Smooth muscle cell of the brain vasculature (primary cell): ENCODE measurements around the gene WNT7B.
A peak's percentile ranks its signal among the peaks of the same experiment; 100 is the strongest.

ENCODE experiments used
- DNase-seq: peaks from one replicate; pipeline ENCODE4 v3.0.0-alpha.2; 2012; ENCODE audit warnings: low read depth, low spot score

The WNT7B gene

DNA sequence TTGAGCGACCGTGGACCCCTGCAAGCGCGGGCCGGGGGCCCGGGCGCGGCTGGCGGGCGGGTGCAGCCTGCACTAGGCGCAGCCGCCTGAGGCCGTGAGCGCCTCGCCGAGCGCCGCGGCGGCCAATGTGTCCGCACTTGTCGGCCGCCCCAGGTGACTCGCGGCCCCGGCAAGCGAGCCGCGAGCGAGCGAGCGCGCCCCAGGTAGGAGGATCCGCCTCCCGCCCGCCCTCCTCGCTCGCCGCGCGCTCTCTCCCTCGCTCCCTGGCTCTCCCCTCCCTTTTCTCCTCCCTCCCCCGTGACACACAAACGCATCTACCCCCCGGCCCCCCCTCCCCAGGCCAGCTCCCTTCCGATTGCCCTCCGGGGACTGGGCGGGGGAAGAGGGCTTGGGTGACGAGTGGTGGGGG is at the start of gene WNT7B:
WNT7B (minus strand) TSS at position 160 of the 409 bp plus-strand sequence. CDS start 408 bp downstream, outside the sequence.
- DNase-seq: no peak

DNA sequence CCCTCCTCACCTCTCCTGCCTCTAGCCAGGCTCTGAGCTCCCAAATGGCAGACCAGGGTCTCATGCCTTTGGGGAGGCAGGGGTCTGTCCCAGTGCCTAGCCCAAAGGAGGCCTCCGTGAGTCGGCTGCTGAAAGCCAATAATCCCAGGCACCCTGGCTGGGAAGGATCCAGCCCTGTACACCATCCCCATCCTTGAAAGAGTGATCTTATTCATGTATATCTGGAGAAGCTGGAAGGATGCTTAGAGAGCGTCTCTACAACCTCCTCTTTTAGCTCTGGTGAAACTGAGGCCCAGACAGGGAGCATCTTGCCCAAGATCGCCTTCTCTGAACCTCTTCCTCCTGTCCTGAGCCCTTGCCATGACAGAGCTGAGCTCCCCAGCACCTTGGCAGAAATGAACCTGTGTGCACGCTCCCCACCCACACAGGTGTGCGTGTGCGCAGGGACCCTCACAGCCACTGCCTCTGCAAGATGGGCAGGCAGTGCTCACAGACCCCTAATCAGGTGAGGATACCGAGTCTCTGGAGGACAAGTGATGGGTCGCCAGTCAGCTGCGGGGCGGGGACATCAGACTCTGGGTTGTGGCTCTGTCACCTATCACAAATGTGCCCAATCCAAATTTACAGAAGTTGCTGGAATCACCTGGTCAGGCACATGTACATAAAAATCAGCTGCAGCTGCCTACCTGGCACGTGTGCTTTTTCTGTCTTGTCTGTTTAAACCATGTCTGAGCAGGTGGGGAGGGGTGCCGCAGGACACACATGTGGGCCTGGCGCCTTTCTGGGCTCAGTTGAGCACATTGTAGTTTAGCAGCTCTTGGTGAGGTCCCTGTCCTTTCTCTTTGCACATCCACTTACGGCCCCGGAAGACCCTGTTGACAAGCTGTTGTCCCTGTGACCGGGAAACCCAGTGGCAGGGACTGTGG is 49.3 kb upstream of the WNT7B start:
- no peak for DNase-seq

DNA sequence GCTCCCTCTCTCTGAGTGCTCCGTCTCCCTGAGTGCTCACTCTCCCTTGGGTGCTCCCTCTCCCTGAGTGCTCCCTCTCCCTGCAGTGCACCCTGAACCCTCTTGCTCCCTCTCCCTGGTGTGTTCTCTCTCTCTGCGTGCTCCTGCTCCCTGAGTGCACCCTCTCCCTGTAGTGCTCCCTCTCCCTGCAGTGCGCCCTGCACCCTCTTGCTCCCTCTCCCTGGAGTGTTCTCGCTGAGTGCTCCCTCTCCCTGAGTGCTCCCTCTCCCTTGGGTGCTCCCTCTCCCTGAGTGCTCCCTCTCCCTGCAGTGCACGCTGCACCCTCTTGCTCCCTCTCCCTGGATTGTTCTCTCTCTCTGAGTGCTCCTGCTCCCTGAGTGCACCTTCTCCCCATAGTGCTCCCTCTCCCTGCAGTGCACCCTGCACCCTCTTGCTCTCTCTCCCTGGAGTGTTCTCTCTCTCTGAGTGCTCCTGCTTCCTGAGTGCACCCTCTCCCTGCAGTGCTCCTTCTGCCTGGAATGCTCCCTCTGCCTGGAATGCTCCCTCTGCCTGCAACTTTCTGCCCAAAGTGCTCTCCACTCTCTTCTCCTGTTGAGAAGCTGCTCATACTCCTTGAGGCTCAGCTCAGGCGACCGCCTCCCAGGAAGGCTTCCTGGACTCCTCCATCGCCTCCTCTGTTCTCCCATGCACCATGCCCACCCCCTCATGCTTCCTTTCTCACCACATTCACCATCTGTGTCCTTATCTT is 48.4 kb upstream of the WNT7B start:
- DNase-seq: no peak

DNA sequence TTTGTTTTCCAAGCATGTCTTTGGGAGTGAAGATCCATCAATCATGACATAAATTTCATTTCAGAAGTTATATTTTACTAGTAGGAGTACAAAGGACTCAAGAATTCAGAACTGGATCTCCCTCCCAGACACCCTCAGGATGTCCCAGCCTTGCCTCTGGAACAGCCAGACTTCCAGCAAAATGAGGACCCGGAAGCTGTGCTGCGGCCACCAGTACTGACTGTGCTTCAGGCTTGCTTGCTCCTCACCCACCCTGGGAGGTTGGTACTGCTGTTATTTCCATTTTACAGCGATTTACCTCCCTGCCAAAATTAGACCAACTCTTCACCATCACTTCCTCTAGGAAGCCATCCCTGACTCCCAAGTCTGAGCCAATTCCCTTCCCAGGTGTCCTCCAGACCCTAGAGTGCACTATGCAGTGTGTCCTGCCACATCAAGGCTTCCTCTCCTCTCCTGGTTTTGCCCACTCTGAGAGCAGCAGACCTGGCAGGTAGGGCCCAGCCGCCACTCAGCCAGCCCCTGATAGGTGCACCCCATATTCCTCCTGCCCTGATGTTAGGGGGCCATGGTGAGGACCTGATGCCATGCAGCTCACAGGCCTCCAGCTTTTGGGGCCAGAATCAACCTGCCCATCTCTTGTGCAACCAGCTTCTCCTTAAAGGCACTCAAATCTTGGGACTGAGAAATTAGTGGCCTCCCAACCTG is 47.3 kb upstream of the WNT7B start:
- no peak for DNase-seq

DNA sequence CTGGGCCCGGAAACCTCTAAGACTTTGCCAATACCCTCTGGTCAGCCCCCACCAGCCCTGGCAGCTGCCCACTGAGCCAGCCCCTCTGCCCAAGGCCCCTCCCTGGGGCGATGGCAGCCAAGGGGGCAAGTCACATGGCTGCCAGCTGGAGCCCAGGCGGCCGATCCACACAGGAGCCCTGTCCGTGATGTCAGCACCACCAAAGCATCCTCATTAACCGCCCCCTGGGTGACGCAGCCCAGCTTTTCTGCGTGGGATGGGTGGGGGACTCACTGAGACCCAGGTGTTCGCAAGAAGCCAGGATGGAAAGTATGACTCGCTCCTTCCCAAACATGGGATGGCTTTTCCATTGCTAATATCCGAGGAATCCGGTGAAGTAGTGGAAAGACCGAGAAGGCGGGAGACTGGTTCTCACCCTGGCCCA is 46.6 kb upstream of the WNT7B start:
- no peak for DNase-seq

DNA sequence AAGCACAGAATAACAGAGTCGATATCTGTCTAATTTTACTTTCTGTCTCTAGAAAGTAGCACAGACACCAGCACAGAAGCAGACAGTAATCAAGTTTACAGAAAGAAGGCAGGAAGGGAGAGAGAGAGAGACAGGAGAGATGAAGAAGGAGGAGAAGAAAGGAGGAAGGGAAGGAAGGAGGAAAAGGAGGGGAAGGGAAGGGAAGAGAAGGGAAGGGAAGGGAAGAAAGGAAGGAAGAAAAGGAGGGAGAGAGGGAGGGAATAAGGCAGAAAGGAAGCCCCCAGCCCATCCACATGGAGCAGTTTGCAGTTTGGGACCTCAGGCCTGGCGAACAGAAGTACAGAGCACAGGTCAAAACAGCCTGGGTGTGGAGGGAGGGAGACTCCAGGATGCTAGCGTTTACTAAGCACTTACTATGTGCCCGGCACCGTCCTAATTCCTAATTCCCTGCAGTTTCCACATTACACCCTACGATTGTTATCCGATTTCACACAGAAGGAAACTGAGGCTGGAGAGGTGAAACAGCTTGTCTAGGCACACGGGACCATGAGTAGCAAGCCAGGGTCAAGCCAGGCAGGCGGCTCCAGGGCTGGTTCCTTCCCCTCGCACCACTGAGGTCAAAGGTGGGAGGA is 46.0 kb upstream of the WNT7B start:
- DNase-seq: no peak

DNA sequence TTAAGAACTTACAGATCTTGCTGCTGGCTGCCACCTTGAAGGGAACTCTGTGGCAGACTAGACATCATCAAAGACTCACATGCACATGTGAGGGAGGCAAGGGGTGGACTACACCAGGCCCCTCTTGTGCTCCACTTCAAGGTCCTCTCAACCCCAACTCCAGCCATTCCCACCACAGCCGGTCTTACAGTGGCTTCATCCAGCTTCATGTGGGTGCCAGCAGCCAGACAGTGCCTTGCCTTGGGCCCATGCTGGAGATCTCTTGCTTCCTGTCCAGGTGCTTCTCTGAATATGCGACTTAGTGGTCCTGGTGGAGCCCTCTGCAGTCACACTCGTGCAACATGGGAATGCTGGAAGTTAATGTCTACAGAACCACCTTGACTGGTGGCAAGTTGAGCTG is 44.6 kb upstream of the WNT7B start:
- no peak for DNase-seq

DNA sequence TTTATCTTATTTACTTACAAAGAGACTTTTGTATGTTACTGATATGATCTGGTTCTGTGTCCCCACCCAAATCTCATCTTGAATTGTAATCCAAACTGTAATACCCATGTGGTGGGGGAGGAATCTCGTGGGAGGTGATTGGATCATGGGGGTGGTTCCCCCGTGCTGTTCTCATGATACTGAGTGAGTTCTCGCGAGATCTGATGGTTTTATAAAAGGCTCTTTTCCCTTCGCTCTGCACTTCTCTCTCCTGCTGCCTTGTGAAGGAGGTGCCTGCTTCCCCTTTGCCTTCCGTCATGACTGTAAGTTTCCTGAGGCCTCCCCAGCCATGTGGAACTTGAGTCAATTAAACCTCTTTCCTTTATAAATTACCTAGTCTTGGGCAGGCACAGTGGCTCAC is 42.4 kb upstream of the WNT7B start:
- DNase-seq: no peak

DNA sequence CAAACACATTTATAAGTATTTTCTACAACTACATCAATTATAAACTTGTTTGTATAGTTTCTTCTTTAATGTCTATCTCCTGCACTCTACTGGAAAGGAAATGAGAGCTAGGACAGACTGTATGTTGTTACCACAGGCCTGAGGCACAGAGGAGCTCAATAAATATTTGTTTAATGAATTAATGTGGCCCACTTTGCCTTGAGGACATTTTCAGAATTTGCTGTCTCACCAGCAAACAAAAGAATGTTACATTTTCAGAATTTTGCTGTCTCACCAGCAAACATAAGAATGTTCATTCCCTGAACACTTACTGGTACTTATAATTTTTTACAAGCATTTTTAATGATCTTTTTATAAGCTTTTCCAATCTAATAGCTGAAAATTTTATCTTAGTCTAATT is 41.9 kb upstream of the WNT7B start:
- DNase-seq: no peak

DNA sequence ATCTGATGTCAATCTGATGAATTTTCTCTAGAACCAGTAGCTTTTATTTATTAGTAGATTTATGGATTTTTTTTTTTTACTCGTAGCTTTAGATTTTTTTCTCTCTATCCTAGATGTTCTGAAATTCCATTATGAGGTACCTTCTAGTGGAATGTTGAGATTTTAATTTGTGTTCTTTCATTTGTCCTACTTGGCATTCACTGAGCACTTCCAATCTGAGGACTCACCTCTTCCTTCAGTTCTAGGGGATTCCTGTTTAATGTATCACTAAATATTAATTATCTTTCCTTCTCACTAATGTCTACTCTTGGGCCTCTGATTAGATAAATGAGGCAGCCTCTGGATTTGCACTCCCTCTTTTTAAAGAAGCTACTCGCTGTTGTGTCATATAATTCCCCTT is 40.2 kb upstream of the WNT7B start:
- DNase-seq: no peak

DNA sequence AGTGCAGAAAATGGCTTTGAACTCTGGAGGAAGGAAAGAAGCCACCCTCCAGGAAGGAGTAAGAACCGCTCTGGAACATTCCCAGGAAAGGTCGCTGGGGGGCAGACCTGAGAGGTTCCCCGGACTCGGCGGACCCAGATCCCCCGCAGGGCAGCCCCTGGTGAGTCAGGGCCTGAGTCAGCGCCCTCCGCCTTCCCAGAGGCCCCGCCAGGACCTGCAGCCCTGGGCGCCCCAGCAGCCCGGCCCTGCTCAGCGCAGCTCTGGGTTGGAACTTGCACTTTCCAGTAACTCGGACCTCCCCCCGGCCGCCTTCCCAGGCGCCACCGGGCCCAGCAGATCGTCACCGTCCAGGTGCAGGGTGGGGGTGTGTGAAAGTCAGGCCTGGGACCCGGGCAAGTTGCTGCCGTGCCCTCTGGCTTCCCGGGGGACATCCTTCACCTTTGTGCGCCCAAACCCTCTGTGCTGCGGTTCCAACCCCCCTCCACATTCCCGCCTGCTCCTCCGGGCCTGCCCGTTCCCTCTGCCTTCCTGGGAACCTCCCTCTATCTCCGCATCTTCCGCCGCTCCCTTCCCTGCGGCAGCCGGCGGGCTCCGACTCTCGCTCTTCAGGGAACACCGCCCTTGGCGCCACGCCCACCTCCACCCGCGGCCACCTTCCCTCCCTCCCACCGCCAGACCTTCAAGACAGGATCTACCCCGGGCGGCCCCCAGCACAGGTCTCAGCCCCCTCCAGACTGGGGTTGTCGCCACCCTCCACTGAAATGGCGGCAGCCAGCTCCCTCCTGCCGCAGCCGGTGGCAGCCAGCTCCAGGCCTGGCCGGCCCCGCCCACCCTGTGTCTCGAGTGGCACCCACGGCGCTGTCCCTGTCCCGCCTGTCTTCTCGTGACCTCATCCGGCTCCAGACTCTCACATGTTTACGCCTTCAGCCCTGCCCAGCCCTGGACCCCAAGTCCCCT is 36.8 kb upstream of the WNT7B start:
- DNase-seq: peak; percentile 91

DNA sequence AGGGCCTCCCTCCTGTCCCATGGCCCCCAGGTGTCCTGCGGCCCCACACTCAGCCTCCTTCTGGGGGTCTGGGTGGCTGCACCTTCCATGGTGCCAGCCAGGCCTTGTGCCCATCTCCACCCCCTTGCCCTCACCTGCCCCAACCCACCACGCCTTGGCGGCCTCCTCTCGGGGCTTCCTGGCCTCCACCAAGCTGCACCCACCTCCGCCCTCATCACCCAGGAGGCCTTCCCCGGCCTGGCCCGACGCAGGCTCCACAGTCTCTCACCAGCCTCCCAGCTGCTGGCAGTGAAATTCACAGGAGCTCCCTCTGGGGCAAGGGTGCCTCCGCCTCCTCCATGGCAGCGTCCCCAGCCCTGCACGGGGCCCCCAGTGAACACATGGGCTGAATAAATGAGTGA is 35.9 kb upstream of the WNT7B start:
- DNase-seq: no peak

DNA sequence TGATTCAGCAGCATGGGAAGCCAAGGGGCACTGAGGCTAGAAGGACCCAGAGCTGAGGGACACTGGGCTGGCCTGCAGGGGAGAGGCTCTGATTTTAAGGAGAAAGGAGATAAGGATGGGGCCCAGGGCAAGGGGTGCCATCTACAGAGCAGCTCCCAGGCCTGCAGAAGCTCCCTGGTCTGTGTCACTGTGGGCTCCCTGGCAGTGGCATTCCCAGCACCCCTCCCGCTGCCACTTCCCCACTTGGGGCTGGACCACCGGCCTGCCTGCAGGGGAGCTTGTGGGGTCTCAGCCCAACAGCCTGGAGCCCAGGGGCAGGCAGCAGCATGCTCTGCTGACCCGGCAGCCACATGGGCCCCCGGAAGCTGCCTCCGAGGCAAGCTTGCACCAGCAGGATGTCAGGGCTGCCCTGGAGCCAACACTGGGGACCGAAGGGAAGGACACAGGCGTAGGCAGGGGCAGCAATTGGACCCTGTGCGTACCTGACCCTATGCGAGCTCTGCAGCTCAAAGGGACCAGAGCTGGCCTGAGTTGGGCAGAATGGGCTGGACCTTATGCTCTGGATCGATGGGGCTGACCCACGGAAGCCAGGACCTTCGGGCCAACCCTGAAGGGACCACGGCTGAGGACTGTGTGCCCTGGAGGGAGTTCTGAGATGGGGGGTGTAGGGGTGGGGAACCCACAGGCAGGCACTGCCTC is 35.4 kb upstream of the WNT7B start:
- no peak for DNase-seq

DNA sequence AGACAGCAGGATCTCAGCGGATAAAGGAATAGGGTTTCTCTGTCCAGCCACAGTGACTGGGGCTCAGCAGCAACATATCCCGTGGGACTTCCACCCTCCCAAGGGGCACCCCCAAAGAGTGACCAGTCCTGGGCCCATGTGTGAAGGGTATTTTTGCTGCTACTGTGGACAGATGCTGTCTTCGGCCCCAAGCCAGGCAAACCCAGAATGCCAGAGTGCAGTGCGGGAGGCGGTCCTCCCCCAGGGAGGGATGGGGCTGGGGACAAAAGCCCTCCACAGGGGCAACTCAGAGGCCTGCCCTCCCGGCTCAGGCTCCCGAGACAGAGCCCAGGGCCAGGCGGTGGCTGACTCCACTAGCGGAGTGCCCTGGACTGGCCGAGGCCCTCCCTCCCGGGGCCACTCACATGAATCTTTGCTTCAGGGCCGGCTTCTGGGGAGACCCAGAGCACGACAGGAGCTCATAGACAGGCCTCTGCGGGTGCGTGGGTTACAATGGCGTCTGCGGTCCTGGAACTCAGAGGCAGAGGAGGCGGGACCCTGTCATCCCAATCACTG is 34.7 kb upstream of the WNT7B start:
- no peak for DNase-seq

DNA sequence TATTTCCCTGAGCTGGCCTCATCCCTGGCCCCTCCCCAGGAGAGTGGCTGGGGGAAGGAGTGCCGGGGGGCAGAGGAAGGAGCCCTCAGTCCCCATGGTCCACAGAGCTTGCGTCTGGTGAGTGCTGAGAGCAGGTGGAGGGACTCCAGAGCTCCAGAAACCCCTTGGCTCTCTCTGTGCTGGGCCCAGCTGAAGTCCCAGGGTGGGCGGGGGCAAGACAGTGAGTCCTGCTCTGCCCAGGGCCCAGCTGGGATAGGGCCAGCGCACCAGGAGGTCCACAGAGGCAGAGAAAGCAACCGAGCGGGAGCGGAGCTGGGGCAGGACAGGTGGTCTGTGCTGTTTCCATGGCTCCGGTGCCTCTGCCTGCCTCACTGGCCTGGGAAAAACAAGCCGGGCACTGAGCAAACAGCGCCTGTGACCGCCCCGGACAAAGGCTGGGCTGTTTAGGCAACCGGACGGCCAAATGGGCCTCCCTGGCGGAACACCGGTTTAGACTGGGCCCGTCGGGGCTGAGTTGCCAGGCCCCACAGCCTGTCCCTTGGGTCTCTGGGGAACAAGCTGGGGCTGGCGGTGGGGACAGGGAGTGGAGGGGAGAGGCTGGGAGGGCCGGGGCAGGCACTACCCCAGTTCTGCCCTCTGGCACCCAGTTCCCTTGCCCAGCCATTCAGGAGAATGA is 34.1 kb upstream of the WNT7B start:
- DNase-seq: no peak

DNA sequence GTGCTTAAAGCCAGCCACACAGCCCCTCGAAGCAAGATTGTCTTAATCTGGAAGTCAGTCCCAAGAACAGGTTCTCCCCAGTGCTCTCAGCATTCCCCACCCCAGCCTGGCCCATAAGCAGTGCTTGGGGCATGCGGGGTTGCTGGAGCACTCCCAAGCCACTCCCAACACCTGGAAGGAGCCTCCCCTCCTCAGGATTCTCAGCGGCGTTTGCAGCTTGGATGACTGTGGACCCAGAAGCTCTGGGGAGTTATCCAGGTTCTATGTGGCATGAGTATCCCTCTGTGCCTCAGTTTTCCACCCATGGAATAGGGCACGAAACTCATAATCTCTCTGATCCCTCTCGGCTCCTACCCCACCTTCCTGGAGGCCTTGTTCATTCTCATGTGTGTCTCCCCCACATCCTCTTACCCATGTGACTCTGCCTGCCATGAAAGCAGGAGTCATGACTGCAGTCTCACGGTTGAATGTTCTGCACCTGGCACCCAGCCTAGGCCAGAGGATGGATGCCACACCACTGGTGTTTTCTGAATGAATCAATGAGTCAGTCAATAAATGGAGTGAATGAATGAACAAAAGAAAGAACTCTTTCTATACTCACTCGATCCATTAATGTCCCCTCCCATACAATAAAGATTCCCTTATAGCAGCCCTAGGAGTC is 33.4 kb upstream of the WNT7B start:
- DNase-seq: no peak

DNA sequence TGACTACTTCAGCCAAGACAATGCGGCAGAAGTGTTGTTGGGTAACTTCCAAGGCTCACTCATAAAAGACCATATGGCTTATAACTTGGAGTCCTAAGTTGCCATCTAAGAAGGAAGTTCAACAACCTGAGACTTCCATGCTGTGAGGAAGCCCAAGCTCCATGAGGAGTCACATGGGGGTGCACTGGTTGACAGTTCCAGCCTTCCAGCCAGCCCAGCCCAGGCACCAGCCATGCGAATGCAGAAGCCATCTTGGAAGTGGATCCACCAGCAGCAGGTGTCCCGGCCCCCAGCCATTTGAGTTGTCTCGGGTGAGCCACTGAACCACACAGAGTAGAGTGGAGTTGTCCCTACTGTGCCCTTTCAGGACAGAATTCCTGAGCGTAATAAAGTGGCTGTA is 32.8 kb upstream of the WNT7B start:
- DNase-seq: no peak

DNA sequence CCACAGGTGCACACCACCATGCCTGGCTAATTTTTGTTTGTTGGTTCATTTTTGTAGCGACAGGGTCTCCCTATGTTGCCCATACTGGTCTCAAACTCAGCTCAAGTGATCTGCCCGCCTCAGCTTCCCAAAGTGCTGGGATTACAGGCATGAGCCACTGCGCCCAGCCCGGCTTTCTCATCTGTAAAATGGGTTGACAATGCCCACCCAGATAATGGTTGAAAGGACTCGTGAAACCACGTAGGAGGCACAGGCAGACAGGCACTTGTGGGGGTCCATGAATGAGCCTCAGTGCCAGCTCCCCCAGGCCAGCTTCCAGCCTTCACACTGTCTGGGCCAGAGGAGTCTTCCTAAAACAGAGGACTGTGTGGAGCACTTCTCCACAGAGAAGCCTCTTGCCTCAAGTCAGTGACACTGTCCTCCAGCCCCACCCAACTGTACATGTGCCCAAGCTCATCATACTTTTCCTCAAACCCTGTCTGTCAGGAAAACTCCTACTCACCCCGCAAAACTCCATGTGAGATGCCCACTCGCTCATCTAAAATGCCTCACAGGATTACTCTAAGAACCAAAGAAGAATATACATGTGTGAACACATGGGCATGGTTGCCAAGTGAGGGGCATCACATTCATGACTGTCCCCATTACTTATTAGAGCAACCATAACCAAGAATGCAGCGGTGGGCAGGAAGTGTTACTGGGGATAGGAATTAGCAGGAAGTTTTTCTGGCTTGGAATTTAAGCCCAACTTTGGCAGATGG is 32.1 kb upstream of the WNT7B start:
- DNase-seq: no peak
